ENCODE results near the gene PEPD.

PEPD gene

GRCh38 chr19:33436360-33437345 is 84.9 kb downstream of the PEPD start:
- FAIRE-seq, result no peak

GRCh38 chr19:33435706-33436359 is 85.8 kb downstream of the PEPD start:
- FAIRE-seq, result no peak

- FAIRE-seq, result no peak
Observed at GRCh38 chr19:33434886-33435705, 86.5 kb downstream of the PEPD start.

- no peak for FAIRE-seq
Observed at GRCh38 chr19:33434069-33434885, 87.3 kb downstream of the PEPD start.

- FAIRE-seq, result no peak
Observed at GRCh38 chr19:33432446-33433170, 89.0 kb downstream of the PEPD start.

- FAIRE-seq, result no peak
Observed at GRCh38 chr19:33432015-33432414, 89.6 kb downstream of the PEPD start.

- FAIRE-seq, result no peak
Observed at GRCh38 chr19:33430674-33431277, 90.8 kb downstream of the PEPD start.

- no peak for FAIRE-seq
Observed at GRCh38 chr19:33429891-33430673, 91.5 kb downstream of the PEPD start.

- FAIRE-seq, result no peak
Observed at GRCh38 chr19:33428627-33429125, 92.9 kb downstream of the PEPD start.

- no peak for FAIRE-seq
Observed at GRCh38 chr19:33427801-33428626, 93.6 kb downstream of the PEPD start.

GRCh38 chr19:33426621-33427361 is 94.8 kb downstream of the PEPD start:
- FAIRE-seq, result no peak

- no peak for FAIRE-seq
Observed at GRCh38 chr19:33424181-33424580, 97.4 kb downstream of the PEPD start.

- FAIRE-seq, result no peak
Observed at GRCh38 chr19:33422369-33423180, 99.0 kb downstream of the PEPD start.

GRCh38 chr19:33421368-33421767 is 100.2 kb downstream of the PEPD start:
- no peak for FAIRE-seq

GRCh38 chr19:33420821-33421220 is 100.8 kb downstream of the PEPD start:
- FAIRE-seq, result no peak

- FAIRE-seq, result no peak
Observed at GRCh38 chr19:33419788-33420130, 101.8 kb downstream of the PEPD start.

Measured in endometrium (tissue), 2 donors.